ENCODE data around the gene KDM3A.

The KDM3A gene

GRCh38 chr2:86499326-86499725, 58.2 kb downstream of the KDM3A start:
- Mint-ChIP-seq H3K4me1 (no peaks in the 10 kb centered on the region), H3K9me3 (peaks cover 34% of the 10 kb centered on the region), H3K27ac (no peak overlapping the region), H3K36me3 (peaks cover 97% of the 10 kb centered on the region), H3K4me3 (no peak overlapping the region), H3K27me3 (no peaks in the 10 kb centered on the region)
- CTCF ChIA-PET: no interaction called here
- DNase-seq: no peak

GRCh38 chr2:86500325-86501083, 59.3 kb downstream of the KDM3A start:
- Mint-ChIP-seq H3K36me3 (peaks cover 94% of the 10 kb centered on the region), H3K27ac (no peak overlapping the region), H3K9me3 (peaks cover 34% of the 10 kb centered on the region), H3K4me1 (no peaks in the 10 kb centered on the region), H3K4me3 (no peak overlapping the region), H3K27me3 (no peaks in the 10 kb centered on the region)
- DNase-seq: no peak
- CTCF ChIA-PET: no interaction called here

GRCh38 chr2:86507600-86507999, 66.4 kb downstream of the KDM3A start:
- no peak overlapping the region for H3K27ac Mint-ChIP-seq
- H3K36me3 Mint-ChIP-seq: peaks cover 62% of the 10 kb centered on the region
- no peaks in the 10 kb centered on the region for H3K9me3 Mint-ChIP-seq
- no peak for DNase-seq
- no peak overlapping the region for H3K4me3 Mint-ChIP-seq
- H3K4me1 Mint-ChIP-seq: no peaks in the 10 kb centered on the region
- CTCF ChIA-PET: no interaction called here
- no peaks in the 10 kb centered on the region for H3K27me3 Mint-ChIP-seq

GRCh38 chr2:86510436-86510933, 69.3 kb downstream of the KDM3A start:
- Mint-ChIP-seq H3K27me3 (no peaks in the 10 kb centered on the region), H3K4me3 (no peak overlapping the region), H3K27ac (no peak overlapping the region), H3K36me3 (peaks cover 44% of the 10 kb centered on the region), H3K9me3 (no peaks in the 10 kb centered on the region), H3K4me1 (no peaks in the 10 kb centered on the region)
- no peak for DNase-seq
- CTCF ChIA-PET: no interaction called here

GRCh38 chr2:86512034-86512433, 70.9 kb downstream of the KDM3A start:
- no peak for DNase-seq
- CTCF ChIA-PET: no interaction called here
- Mint-ChIP-seq H3K4me3 (no peak overlapping the region), H3K4me1 (no peaks in the 10 kb centered on the region), H3K9me3 (no peaks in the 10 kb centered on the region), H3K27me3 (no peaks in the 10 kb centered on the region), H3K27ac (no peak overlapping the region), H3K36me3 (peaks cover 36% of the 10 kb centered on the region)

- no peak overlapping the region for H3K27ac Mint-ChIP-seq
- no peaks in the 10 kb centered on the region for H3K9me3 Mint-ChIP-seq
- H3K27me3 Mint-ChIP-seq: no peaks in the 10 kb centered on the region
- CTCF ChIA-PET: interaction anchor here (1.2 kb wide), 1 partner anchor 34 kb away, joined by 3 read pairs; no protein-coding TSS in a partner anchor
- no peak overlapping the region for H3K4me3 Mint-ChIP-seq
- no peak for DNase-seq
- no peaks in the 10 kb centered on the region for H3K4me1 Mint-ChIP-seq
- H3K36me3 Mint-ChIP-seq: peaks cover 27% of the 10 kb centered on the region
Measured at GRCh38 chr2:86512892-86513291, 71.7 kb downstream of the KDM3A start.

GRCh38 chr2:86513948-86514660, 72.9 kb downstream of the KDM3A start:
- Mint-ChIP-seq H3K9me3 (no peaks in the 10 kb centered on the region), H3K4me3 (no peak overlapping the region), H3K27ac (no peak overlapping the region), H3K36me3 (peaks cover 23% of the 10 kb centered on the region), H3K27me3 (no peaks in the 10 kb centered on the region), H3K4me1 (no peaks in the 10 kb centered on the region)
- DNase-seq: no peak
- CTCF ChIA-PET: interaction anchor here (1.2 kb wide), 1 partner anchor 35 kb away, joined by 3 read pairs; no protein-coding TSS in a partner anchor

- no peak overlapping the region for H3K4me3 Mint-ChIP-seq
- no peaks in the 10 kb centered on the region for H3K4me1 Mint-ChIP-seq
- H3K9me3 Mint-ChIP-seq: no peaks in the 10 kb centered on the region
- H3K27ac Mint-ChIP-seq: no peak overlapping the region
- DNase-seq: peak; percentile 40
- peaks cover 8% of the 10 kb centered on the region for H3K36me3 Mint-ChIP-seq
- H3K27me3 Mint-ChIP-seq: no peaks in the 10 kb centered on the region
- CTCF ChIA-PET: interaction anchor here (0.6 to 1.3 kb wide), 2 partner anchors 26 to 245 kb away, joined by 3 to 5 read pairs; no protein-coding TSS in a partner anchor
Measured at GRCh38 chr2:86518481-86518880, 77.3 kb downstream of the KDM3A start.

GRCh38 chr2:86519349-86519748, 78.2 kb downstream of the KDM3A start:
- Mint-ChIP-seq H3K27me3 (no peaks in the 10 kb centered on the region), H3K4me1 (no peaks in the 10 kb centered on the region), H3K36me3 (peaks cover 6% of the 10 kb centered on the region), H3K4me3 (no peak overlapping the region), H3K27ac (no peak overlapping the region), H3K9me3 (no peaks in the 10 kb centered on the region)
- no peak for DNase-seq
- CTCF ChIA-PET: no interaction called here

- H3K36me3 Mint-ChIP-seq: peaks cover 6% of the 10 kb centered on the region
- H3K4me3 Mint-ChIP-seq: no peak overlapping the region
- H3K27me3 Mint-ChIP-seq: no peaks in the 10 kb centered on the region
- H3K9me3 Mint-ChIP-seq: no peaks in the 10 kb centered on the region
- H3K27ac Mint-ChIP-seq: no peak overlapping the region
- DNase-seq: no peak
- H3K4me1 Mint-ChIP-seq: no peaks in the 10 kb centered on the region
- CTCF ChIA-PET: no interaction called here
Measured at GRCh38 chr2:86520153-86520552, 79.0 kb downstream of the KDM3A start.

GRCh38 chr2:86521922-86522321, 80.8 kb downstream of the KDM3A start:
- H3K4me1 Mint-ChIP-seq: no peaks in the 10 kb centered on the region
- H3K36me3 Mint-ChIP-seq: peaks cover 12% of the 10 kb centered on the region
- CTCF ChIA-PET: no interaction called here
- H3K27me3 Mint-ChIP-seq: no peaks in the 10 kb centered on the region
- DNase-seq: no peak
- no peaks in the 10 kb centered on the region for H3K9me3 Mint-ChIP-seq
- no peak overlapping the region for H3K4me3 Mint-ChIP-seq
- no peak overlapping the region for H3K27ac Mint-ChIP-seq

- H3K4me1 Mint-ChIP-seq: no peaks in the 10 kb centered on the region
Measured at GRCh38 chr2:86522711-86523110, 81.5 kb downstream of the KDM3A start.

GRCh38 chr2:86523491-86523890, 82.3 kb downstream of the KDM3A start:
- Mint-ChIP-seq H3K9me3 (no peaks in the 10 kb centered on the region), H3K36me3 (peaks cover 19% of the 10 kb centered on the region), H3K4me1 (no peaks in the 10 kb centered on the region), H3K27me3 (no peaks in the 10 kb centered on the region), H3K4me3 (no peak overlapping the region), H3K27ac (no peak overlapping the region)
- no peak for DNase-seq
- CTCF ChIA-PET: no interaction called here

More at GRCh38 chr2:86522711-86523110, 81.5 kb downstream of the KDM3A start:
- H3K27ac Mint-ChIP-seq: no peak overlapping the region
- no peak for DNase-seq
- H3K36me3 Mint-ChIP-seq: peaks cover 13% of the 10 kb centered on the region
- CTCF ChIA-PET: no interaction called here
- no peaks in the 10 kb centered on the region for H3K9me3 Mint-ChIP-seq
- H3K4me3 Mint-ChIP-seq: no peak overlapping the region
- no peaks in the 10 kb centered on the region for H3K27me3 Mint-ChIP-seq

GRCh38 chr2:86525421-86526340, 84.5 kb downstream of the KDM3A start:
- H3K36me3 Mint-ChIP-seq: peaks cover 26% of the 10 kb centered on the region
- no peaks in the 10 kb centered on the region for H3K9me3 Mint-ChIP-seq
- no peaks in the 10 kb centered on the region for H3K27me3 Mint-ChIP-seq
- H3K4me1 Mint-ChIP-seq: peaks cover 2% of the 10 kb centered on the region
- H3K27ac Mint-ChIP-seq: no peak overlapping the region
- CTCF ChIA-PET: no interaction called here
- H3K4me3 Mint-ChIP-seq: no peak overlapping the region
- DNase-seq: no peak

Data from activated naive CD4-positive, alpha-beta T cell treated with anti-CD3 and anti-CD28 coated beads, Interleukin-2, amount 10 ng/mL, durations not matched to agents 7 days and 5 days (primary cell).